Brain microvascular endothelial cell (primary cell): ENCODE results near the gene STRA8.

ENCODE experiments used
- DNase-seq: peaks from one replicate; pipeline ENCODE4 v3.0.0-alpha.2; 2020
- H3K27ac ChIP-seq: fragments of 250-450 bp; sonication (Bioruptor Pico); 2 replicates; pipeline ENCODE4 v1.5.1; 2020; ENCODE audit warnings: mild to moderate bottlenecking, moderate library complexity
- H3K27me3 ChIP-seq: fragments of 250-450 bp; sonication (Bioruptor Pico); replicated peaks from 2 replicates; pipeline ENCODE4 v1.5.1; 2020; ENCODE audit warnings: mild to moderate bottlenecking
- H3K36me3 ChIP-seq: fragments of 250-450 bp; sonication (Bioruptor Pico); replicated peaks from 2 replicates; pipeline ENCODE4 v1.5.1; 2020; ENCODE audit warnings: mild to moderate bottlenecking
- H3K4me3 ChIP-seq: 2 replicates; pipeline ENCODE4 v1.5.1; 2011; ENCODE audit warnings: low read depth, mild to moderate bottlenecking, control low read depth, low read length, moderate library complexity
- CTCF ChIP-seq: IDR thresholded peaks from 2 replicates; pipeline ENCODE4 v1.5.1; 2011; ENCODE audit warnings: low read depth, mild to moderate bottlenecking, moderate library complexity, low read length, control low read depth, inconsistent platforms; ENCODE audit errors: missing control alignments
- in situ Hi-C: cut with HindIII; loops from 2 replicates; pipeline ENCODE4 v1.10.0; 2017; ENCODE audit warnings: low sequenced_read_pairs, low pct_ligation_motif_present

STRA8 gene

GRCh38 chr7:135258585-135258984 lies 24.9 kb downstream of the STRA8 start:
- DNase-seq = no peak
- no peak overlapping the region for H3K4me3 ChIP-seq
- H3K27ac ChIP-seq = no peak overlapping the region
- no peaks in the 10 kb centered on the region for H3K36me3 ChIP-seq
- in situ Hi-C loops = no loop called here
- H3K27me3 ChIP-seq = no peaks in the 10 kb centered on the region
- TF ChIP-seq CTCF = no peak

- Histone ChIP-seq H3K4me3 (no peak overlapping the region), H3K36me3 (no peaks in the 10 kb centered on the region), H3K27ac (no peak overlapping the region), H3K27me3 (no peaks in the 10 kb centered on the region)
- DNase-seq = no peak
- in situ Hi-C loops = no loop called here
- TF ChIP-seq CTCF = no peak
Observed at GRCh38 chr7:135259702-135260101, 26.1 kb downstream of the STRA8 start.

- TF ChIP-seq CTCF = no peak
- no peak for DNase-seq
- in situ Hi-C loops = no loop called here
- Histone ChIP-seq H3K4me3 (no peak overlapping the region), H3K27me3 (no peaks in the 10 kb centered on the region), H3K36me3 (no peaks in the 10 kb centered on the region), H3K27ac (no peak overlapping the region)
Observed at GRCh38 chr7:135260470-135260869, 26.8 kb downstream of the STRA8 start.

- in situ Hi-C loops = no loop called here
- DNase-seq = no peak
- no peak for TF ChIP-seq CTCF
Observed at GRCh38 chr7:135260930-135261721, 27.5 kb downstream of the STRA8 start.

GRCh38 chr7:135262623-135263320 lies 29.1 kb downstream of the STRA8 start:
- TF ChIP-seq CTCF = no peak
- Histone ChIP-seq H3K27me3 (no peaks in the 10 kb centered on the region), H3K27ac (no peak overlapping the region), H3K36me3 (no peaks in the 10 kb centered on the region), H3K4me3 (no peak overlapping the region)
- DNase-seq = no peak
- in situ Hi-C loops = no loop called here

More at GRCh38 chr7:135260930-135261721, 27.5 kb downstream of the STRA8 start:
- Histone ChIP-seq H3K4me3 (no peak overlapping the region), H3K27ac (no peak overlapping the region), H3K36me3 (no peaks in the 10 kb centered on the region), H3K27me3 (no peaks in the 10 kb centered on the region)
